Suppressor macrophage treated with lipopolysaccharide for 4 hours (primary cell): ENCODE data around the gene EHMT2.

Experiments used
- DNase-seq: peaks from one replicate; pipeline ENCODE4 v3.0.0-alpha.2; 2020

Gene EHMT2

DNA sequence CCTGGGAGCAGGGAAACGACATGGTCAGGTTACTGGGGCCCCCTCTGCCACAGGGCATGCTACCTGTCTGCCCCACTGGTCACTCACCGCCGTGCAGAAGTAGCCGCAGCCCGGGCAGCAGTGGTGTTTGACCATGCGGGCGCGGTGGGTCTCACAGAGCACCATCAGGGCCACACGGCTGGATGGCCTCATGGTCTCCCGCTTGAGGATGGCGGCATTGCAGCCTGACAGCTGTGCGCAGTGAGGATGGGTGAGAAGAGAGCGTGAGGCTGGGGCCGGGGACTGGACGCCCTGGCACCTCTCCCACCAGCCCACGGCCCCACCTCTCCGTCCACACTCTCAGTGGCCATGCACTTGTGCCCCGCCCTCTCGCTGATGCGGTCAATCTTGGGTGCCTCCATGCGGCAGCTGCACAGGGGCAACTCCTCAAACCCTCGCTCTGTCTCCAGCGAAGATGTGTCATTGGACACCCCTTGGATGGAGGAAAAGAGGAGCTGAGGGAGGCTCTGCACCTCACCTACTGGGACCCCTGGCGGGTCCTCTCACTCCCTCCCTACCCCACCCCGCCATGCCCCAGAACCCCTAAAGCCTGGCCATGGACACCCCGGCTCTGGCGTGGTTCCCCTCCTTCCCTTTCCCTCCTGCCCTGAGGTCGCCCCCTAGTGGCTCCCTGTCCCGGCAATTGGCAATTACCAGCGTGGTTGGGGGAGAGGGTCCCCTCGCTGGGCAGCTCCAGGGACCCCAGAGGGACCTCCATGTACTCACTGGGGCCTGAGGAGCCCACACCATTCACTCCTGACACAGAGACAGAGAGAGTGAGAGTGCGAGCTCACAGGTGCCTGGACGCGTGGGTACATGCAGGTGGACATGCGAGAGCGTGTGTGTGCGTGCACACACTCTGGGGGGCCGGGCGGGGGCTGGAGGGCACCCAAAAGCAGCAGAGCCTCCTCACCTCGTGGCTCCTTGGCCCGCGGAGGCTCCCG is 8.9 kb downstream of the EHMT2 start:
- peak; percentile 27 for DNase-seq

- DNase-seq, result no peak
These were observed 10.1 kb downstream of the EHMT2 start for GRCh38 chr6:31887173-31888007.

- no peak for DNase-seq
These were observed 10.9 kb downstream of the EHMT2 start for GRCh38 chr6:31886541-31886991.

- no peak for DNase-seq
These were observed 12.9 kb downstream of the EHMT2 start for GRCh38 chr6:31884528-31885035.

- no peak for DNase-seq
These were observed 13.8 kb downstream of the EHMT2 start for GRCh38 chr6:31883676-31884075.

DNA sequence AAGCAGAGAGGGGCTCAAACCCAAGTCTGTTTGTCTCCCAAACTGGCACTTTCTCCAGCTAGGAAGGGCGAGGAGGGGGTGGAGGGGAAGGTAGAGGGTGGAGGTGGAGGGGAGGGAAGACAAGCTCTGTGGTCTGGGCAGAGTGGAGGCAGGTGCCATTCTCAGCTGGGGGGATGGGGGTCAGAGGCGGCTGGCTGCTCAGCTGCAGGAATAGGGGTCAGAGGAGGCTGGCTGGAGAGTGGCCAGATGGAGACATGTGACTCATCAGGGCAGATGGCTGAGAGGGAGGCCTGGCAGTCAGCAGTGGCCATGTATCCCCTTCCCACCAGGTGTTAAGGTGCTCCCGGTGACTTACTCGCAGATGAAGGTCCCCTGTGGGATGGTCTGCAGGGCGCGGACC is 15.2 kb downstream of the EHMT2 start:
- DNase-seq, result no peak

DNA sequence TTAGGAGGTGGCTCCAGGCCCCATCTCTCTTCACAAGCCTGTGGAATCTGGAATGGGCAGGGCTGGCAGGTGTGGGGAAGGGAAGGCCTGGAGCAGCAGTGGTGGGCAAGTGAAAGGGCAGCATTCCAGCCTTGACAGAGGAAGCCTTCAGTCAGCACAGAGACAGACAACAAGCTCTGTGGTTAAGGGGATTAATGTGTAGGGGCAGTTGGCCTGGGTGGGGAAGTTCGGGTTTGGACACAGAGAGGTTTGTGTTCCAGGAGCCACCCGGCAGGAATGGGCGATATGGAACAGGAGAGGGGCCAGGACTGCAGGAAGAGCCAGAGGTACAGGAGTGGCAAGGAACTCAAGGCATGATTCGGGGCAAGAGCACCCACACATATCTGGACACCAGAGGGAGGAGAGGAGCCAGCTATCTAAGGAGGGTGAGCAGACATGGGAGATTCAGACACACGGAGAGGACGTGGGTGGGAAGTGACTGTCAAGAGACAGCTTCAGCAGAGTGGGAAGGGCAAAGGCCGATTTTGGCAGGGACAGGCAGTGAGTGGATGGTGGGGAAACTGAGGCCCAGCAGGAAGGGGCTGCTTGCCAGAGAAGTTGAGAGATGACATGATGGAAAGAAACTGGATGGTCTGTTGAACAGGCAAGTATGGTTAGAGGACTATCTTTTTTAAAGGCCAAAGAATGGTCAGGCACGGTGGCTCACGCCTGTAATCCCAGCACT is 16.2 kb downstream of the EHMT2 start:
- DNase-seq, result no peak

DNA sequence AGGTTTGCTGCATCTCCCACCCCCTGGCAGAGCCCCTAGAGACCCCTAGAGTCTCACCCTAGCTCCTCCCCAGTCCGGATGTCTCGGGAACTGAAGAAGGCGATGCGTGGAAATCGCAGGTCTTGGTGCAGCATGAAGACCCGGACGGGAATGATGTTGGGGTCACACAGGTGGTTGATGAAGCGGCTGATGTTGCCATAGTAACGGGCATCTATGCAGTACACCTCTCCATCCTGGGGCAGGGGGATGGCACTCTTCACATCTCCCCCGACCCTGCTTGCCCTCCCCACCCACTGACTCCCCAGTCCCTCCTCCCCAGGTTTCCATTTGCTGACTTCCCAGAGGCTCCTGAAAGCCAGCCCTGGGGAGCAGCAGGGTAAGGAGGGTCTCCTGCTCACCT is 16.9 kb downstream of the EHMT2 start:
- no peak for DNase-seq

DNA sequence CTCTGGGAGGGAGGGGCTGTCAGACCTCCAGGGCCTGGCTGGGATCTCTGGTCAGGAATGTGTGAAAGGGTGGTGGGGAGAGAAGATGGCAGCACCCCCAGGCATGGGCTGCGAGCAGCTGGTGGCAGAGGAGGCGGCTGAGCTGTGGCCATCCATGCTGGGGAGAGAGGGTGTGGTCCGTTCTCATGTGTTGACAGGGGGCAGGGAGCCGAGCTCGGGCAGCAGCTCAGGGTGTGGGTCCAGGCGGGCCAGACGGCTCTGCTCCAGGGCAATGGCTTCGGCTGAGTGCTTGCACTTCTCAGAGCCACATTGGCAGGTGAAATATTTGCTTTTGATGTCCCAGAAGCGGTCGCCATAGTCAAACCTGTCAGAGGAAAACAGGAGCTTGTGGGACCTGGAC is 17.6 kb downstream of the EHMT2 start:
- no peak for DNase-seq

DNA sequence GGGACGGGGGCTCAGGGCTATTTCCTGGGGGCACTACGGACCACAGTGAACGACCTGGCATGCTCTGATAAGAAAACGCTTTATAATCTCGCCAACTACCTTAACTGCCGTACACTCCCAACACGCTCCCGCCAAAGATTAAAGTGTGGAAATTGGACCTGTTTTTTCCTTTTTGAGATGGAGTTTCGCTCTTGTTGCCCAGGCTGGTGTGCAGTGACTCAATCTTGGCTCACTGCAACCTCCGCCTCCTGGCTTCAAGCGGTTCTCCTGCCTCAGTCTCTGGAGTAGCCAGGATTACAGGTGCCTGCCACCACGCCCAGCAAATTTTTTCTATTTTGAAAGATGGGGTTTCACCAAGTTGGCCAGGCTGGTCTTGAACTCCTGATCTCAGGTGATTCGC is 18.4 kb downstream of the EHMT2 start:
- DNase-seq, result no peak

- no peak for DNase-seq
These were observed 18.8 kb downstream of the EHMT2 start, which contains the start of gene SLC44A4 for GRCh38 chr6:31878726-31879125. SLC44A4 (minus strand) TSS chr6:31878997; CDS start chr6:31878980, 17 bp downstream.

- DNase-seq, result no peak
These were observed 19.3 kb downstream of the EHMT2 start for GRCh38 chr6:31878222-31878621.

DNA sequence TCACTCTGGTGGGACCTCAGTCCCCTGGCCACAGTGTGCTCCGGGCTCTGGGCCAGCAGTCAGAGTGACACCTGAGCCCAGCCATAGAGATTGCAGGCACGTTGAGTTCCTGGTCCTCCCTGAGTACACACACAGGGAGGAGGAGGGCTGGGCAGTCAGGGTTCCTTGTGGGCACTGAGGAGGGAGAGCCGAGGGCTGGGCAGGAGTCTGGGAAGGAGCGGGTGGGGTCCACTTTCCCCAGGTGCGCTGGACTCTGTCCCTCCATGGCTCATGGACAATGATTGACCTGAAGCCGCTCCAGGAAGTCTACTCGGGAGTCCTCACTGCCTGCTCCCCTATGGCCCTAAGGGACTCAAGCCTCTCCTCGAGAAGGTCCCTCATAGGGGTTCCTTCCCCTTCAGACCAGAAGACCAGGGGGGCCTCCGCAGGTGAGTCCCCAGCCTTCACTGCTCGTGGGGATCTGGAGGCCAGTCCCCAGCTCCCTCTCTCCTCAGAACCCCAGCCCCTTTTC is 19.8 kb downstream of the EHMT2 start:
- DNase-seq, result no peak

DNA sequence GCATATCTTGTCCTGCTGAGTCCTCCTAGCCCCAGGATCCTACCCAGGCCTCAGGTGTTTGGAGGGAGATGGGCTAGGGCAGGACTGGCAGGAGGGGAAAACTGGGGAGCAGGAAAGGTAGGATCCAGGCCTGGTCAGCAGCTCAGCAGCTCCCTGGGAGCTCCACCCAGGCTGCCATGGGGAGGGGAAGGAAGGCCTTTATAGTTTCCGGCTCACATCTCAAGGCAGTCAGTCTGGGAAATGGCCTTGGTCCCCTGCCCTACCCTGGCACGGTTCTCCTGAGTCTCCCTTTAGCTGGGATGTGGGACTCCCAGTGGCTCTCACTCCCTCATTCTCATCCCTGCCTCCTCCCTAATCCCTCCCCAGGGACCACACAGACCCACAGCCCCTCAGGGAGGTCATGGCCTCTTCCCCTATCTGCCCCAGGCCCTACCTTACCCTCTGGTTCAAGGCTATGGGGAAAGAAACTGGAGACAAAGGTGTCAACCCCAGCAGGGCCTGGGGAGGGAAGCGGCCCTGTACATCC is 20.3 kb downstream of the EHMT2 start:
- no peak for DNase-seq

- DNase-seq, result no peak
These were observed 21.1 kb downstream of the EHMT2 start for GRCh38 chr6:31876357-31876756.

DNA sequence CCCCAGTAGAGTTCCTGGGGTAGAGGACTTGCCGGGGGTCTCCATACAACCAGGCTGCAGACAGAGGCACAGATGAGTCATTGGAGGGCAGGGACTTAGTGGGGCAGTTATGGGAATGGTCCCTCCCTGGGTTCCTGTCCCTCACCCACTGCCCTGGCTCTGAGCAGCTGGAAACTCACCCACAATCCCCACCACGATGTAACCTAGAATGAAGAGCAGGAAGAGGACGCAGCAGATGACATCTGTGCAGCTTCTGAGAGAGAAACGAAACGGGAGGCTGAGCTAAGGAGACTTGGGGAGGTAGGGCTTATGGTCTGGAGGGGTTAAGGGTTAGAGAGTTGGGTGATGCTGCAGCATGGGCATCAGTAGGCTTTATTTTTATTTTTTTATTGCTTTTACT is 21.6 kb downstream of the EHMT2 start:
- DNase-seq, result no peak

- no peak for DNase-seq
These were observed 22.5 kb downstream of the EHMT2 start for GRCh38 chr6:31874836-31875572.

DNA sequence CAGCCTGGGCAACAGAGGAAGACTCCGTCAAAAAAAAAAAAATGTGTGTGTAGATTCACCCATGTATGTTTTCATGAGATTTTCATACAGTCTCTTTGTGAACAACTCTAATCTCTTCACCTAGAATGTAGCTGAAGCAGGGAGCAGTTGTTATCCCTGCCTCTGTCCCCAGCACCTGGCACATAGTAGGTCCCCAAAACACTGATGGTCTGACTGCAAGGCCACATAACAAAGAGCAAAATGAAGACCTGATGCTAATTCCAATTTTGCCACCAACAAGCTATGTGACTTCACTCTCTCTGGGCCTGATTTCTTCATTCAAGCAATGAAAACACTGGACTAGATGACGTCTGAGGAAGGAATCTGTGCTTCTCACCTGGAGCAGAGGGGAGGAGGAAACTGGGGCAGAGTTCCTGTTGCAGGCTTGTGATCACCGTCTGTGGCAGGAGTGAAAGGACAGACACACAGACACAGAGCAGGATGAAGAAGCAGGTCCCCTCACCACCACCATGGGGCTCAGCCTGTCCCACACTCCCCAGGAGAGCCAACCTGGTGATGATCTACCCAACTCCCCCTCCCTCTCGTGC is 23.3 kb downstream of the EHMT2 start:
- DNase-seq, result no peak

GRCh38 chr6:31871046-31871659 is 26.3 kb downstream of the EHMT2 start:
- DNase-seq, result no peak

DNA sequence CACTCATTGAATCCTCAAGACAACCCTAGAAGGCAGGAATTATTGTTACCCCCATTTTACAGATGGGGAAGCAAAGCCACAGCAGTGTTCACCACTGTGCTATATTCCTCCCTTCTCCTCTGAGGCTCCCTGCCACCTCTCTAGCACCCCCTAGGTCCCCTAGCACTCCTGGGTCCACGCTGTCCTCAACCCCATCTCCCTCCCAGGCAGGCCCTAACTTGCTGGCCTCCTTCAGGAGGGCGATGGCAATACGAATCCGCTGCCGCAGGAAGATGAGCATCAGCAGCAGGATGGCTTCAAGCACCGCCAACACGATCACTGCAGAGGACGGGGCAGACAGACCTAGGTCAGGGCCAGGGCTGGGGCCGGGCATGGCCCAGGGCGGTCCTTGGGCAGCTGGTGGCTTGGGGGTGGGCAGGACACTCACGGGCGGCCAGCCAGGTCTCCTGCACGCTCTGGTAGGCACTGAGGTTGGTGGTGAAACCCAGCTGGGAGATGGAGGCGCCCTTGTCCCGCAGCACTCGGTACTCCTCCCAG is 27.0 kb downstream of the EHMT2 start:
- no peak for DNase-seq
